HCT116 (cell line): ENCODE measurements around the gene ZNF507. TPM values are rescaled to one million over a fixed set of nuclear protein-coding genes. Genes with fewer than 3 reads are reported as not detected.

Experiments used
- ATAC-seq: fragments of 200-7000 bp; cut with Tn5 transposase; 2 replicates; pipeline ENCODE4 v1.9.1; 2020; ENCODE audit warnings: mild to moderate bottlenecking, moderate library complexity
- BruUV-seq: library from RNA; stranded (reverse); fragments of 400-500 nt; replicated peaks from 2 replicates; lab custom pipeline; 2021; lab: Mats Ljungman, UMichigan
- CTCF ChIA-PET: fragments of 300-600 bp; sonication (Branson Sonifier 250); formaldehyde crosslinking; loops from one replicate; lab custom pipeline; 2021; ENCODE audit warnings: antibody characterized with exemption; lab: Charles Lee
- POLR2A ChIA-PET: fragments of 300-600, 350-600 bp; sonication (Branson Sonifier 250); formaldehyde crosslinking; loops from one replicate; lab custom pipeline; 2021; ENCODE audit warnings: antibody characterized with exemption; lab: Charles Lee
- RAD21 ChIA-PET, 2 experiments: fragments of 300-600 bp; sonication (Branson Sonifier 250); formaldehyde crosslinking; loops; one replicate each; lab custom pipeline; 2023; ENCODE audit warnings: low total read pairs in 2 of 2; ENCODE audit not compliant: uncharacterized antibody in 2 of 2, unreplicated experiment in 2 of 2, low non-redundant PET in 1 of 2; lab: Charles Lee
- DNase-seq: peaks from one replicate; pipeline ENCODE4 v3.0.0-alpha.2; 2010; ENCODE audit warnings: low read depth, low spot score
- H2AFZ ChIP-seq: fragments of 200-600 bp; shearing (Covaris generic), sonication (generic); 2 replicates; pipeline ENCODE4 v1.6.1; 2017; ENCODE audit warnings: low read depth, mixed run types, mixed read lengths, antibody characterized with exemption, low read length; ENCODE audit not compliant: poor library complexity, severe bottlenecking
- H3K27ac ChIP-seq: 2 replicates; pipeline ENCODE4 v1.5.1; 2012; ENCODE audit warnings: low read depth, low read length
- H3K27me3 ChIP-seq: fragments of 200-600 bp; sonication (generic); 2 replicates; pipeline ENCODE4 v1.6.1; 2016; ENCODE audit warnings: mixed run types, low read length, mixed read lengths; ENCODE audit not compliant: insufficient read depth
- H3K36me3 ChIP-seq, 2 experiments: fragments of 200-500 bp in 1 of 2; fragments of 200-600 bp in 1 of 2; sonication (Bioruptor generic) in 1 of 2; sonication (generic) in 1 of 2; 2 replicates each; pipeline versions ENCODE4 v1.5.1 to v1.6.1; 2014 to 2016; ENCODE audit warnings: low read length in 2 of 2, inconsistent platforms in 1 of 2, mixed read lengths in 1 of 2, mixed run types in 1 of 2; ENCODE audit not compliant: insufficient read depth in 2 of 2, control insufficient read depth in 1 of 2
- H3K4me1 ChIP-seq, 2 experiments: fragments of 200-600 bp in 1 of 2; sonication (generic) in 1 of 2; 2 replicates each; pipeline versions ENCODE4 v1.5.1 to v1.6.1; 2012 to 2017; ENCODE audit warnings: low read length in 2 of 2, inconsistent platforms in 1 of 2, mild to moderate bottlenecking in 1 of 2, mixed read lengths in 1 of 2, mixed run types in 1 of 2, moderate library complexity in 1 of 2; ENCODE audit not compliant: insufficient read depth in 2 of 2, control insufficient read depth in 1 of 2
- H3K4me2 ChIP-seq: fragments of 200-600 bp; sonication (generic); 2 replicates; pipeline ENCODE4 v1.6.1; 2017; ENCODE audit warnings: mixed run types, low read length, mixed read lengths
- H3K4me3 ChIP-seq, 2 experiments: fragments of 200-600 bp in 1 of 2; sonication (generic) in 1 of 2; replicated peaks in 1 of 2; 2 replicates each; pipeline ENCODE4 v1.5.1; 2011 to 2016; ENCODE audit warnings: low read length in 2 of 2, control low read depth in 1 of 2, low read depth in 1 of 2, mild to moderate bottlenecking in 1 of 2, mixed read lengths in 1 of 2, mixed run types in 1 of 2
- H3K79me2 ChIP-seq: fragments of 200-600 bp; sonication (generic); 2 replicates; pipeline ENCODE4 v1.6.1; 2017; ENCODE audit warnings: mild to moderate bottlenecking, mixed run types, low read length, moderate library complexity, mixed read lengths; ENCODE audit not compliant: insufficient read depth
- H3K9ac ChIP-seq: fragments of 200-600 bp; sonication (generic); 2 replicates; pipeline ENCODE4 v1.6.1; 2016; ENCODE audit warnings: low read length, mixed read lengths
- H3K9me2 ChIP-seq: fragments of 200-600 bp; sonication (generic), shearing (Covaris generic); 2 replicates; pipeline ENCODE4 v1.6.1; 2017; ENCODE audit warnings: mixed run types, mild to moderate bottlenecking, moderate library complexity; ENCODE audit not compliant: insufficient read depth
- H3K9me3 ChIP-seq, 2 experiments: fragments of 200-500 bp in 1 of 2; fragments of 200-600 bp in 1 of 2; sonication (Bioruptor generic) in 1 of 2; sonication (generic) in 1 of 2; 2 replicates each; pipeline ENCODE4 v1.6.1; 2014 to 2017; ENCODE audit warnings: low read length in 2 of 2, mixed read lengths in 2 of 2, inconsistent platforms in 1 of 2, low read depth in 1 of 2, mild to moderate bottlenecking in 1 of 2, mixed run types in 1 of 2, moderate library complexity in 1 of 2; ENCODE audit not compliant: control insufficient read depth in 1 of 2, insufficient read depth in 1 of 2
- H4K20me1 ChIP-seq: fragments of 200-600 bp; sonication (generic), shearing (Covaris generic); 2 replicates; pipeline ENCODE4 v1.6.1; 2017; ENCODE audit warnings: mixed run types, mild to moderate bottlenecking, moderate library complexity; ENCODE audit not compliant: insufficient read depth
- ELF1 ChIP-seq: IDR thresholded peaks from 2 replicates; pipeline ENCODE4 v1.6.1; 2012; ENCODE audit warnings: low read depth, borderline replicate concordance
- FOSL1 ChIP-seq: IDR thresholded peaks from 2 replicates; pipeline ENCODE4 v1.6.1; 2012; ENCODE audit warnings: low read depth
- JUND ChIP-seq: IDR thresholded peaks from 2 replicates; pipeline ENCODE4 v1.6.1; 2012
- POLR2A ChIP-seq: IDR thresholded peaks from 2 replicates; pipeline ENCODE4 v1.7.0; 2011; ENCODE audit warnings: borderline replicate concordance; ENCODE audit not compliant: insufficient read depth, insufficient read length; ENCODE audit errors: extremely low read depth
- POLR2AphosphoS5 ChIP-seq: IDR thresholded peaks from 2 replicates; pipeline ENCODE4 v1.6.1; 2011; ENCODE audit warnings: mild to moderate bottlenecking, low read depth, low read length, moderate library complexity
- REST ChIP-seq: IDR thresholded peaks from 2 replicates; pipeline ENCODE4 v1.6.1; 2012; ENCODE audit warnings: low read depth
- SIN3A ChIP-seq: IDR thresholded peaks from 2 replicates; pipeline ENCODE4 v1.6.1; 2012; ENCODE audit warnings: low read depth
- ZFX ChIP-seq: fragments of 450-650 bp; IDR thresholded peaks from 2 replicates; pipeline ENCODE4 v1.6.1; 2017
- intact Hi-C: fragments of 100-400 bp; cut with micrococcal nuclease; formaldehyde crosslinking; loops from 2 replicates; pipeline ENCODE4 v1.10.0; 2022
- total RNA-seq: library from RNA; stranded (reverse); gene quantifications from one replicate; pipeline ENCODE4 v1.2.1, GENCODE V29; 2021; ENCODE audit not compliant: unreplicated experiment

Gene ZNF507
- total RNA-seq, 1 experiment from 2014 or later = 27.4 TPM

GRCh38 chr19:32368787-32369186 lies 23.4 kb downstream of the ZNF507 start (continued):
- TF ChIP-seq SIN3A = no peak
- TF ChIP-seq POLR2AphosphoS5 = no peak
- TF ChIP-seq JUND = no peak
- TF ChIP-seq FOSL1 = no peak
- no peak for TF ChIP-seq ELF1
- TF ChIP-seq ZFX = no peak

- ChIA-PET CTCF (no interaction called here), RAD21 (no interaction called here), POLR2A (no interaction called here)
- H3K79me2 ChIP-seq = peaks cover 68% of the 10 kb centered on the region
- peaks cover 0 to 14% of the 10 kb centered on the region in 2 experiments; a peak in 2 of 4 replicates for H3K36me3 ChIP-seq
- H3K4me2 ChIP-seq = peak overlapping the region; percentile 74
- BruUV-seq = no TSS peak
- no peaks in the 10 kb centered on the region for H4K20me1 ChIP-seq
- no peak overlapping the region for H2AFZ ChIP-seq
- H3K27me3 ChIP-seq = no peaks in the 10 kb centered on the region
- TF ChIP-seq ZFX = no peak
- TF ChIP-seq SIN3A = no peak
- TF ChIP-seq POLR2A = no peak
- no peak for TF ChIP-seq REST
- peaks cover 31 to 35% of the 10 kb centered on the region in 2 experiments for H3K4me1 ChIP-seq
- H3K9ac ChIP-seq = peak overlapping the region; percentile 31
- H3K9me2 ChIP-seq = no peaks in the 10 kb centered on the region
- intact Hi-C loops = no loop called here
- ATAC-seq (peak; percentile 2; the same call in 1 of the 2 replicates), DNase-seq (no peak)
- peak overlapping the region; percentile 68 for H3K27ac ChIP-seq
- H3K4me3 ChIP-seq = peak overlapping the region in 1 of 2 experiments; percentile 42; a peak in 2 of 4 replicates
- H3K9me3 ChIP-seq = no peaks in the 10 kb centered on the region
Measured at GRCh38 chr19:32372726-32373517, 27.5 kb downstream of the ZNF507 start.
